Aorta (tissue), 5 donors: ENCODE results near the gene GATAD2A. TPM values are rescaled to one million over a fixed set of nuclear protein-coding genes. Genes with fewer than 3 reads are reported as not detected.

Source experiments
- ATAC-seq: fragments of 200-7000 bp; cut with Tn5 transposase; one replicate; pipeline ENCODE4 v1.9.1; 2022; ENCODE audit warnings: moderate library complexity; ENCODE audit not compliant: low FRiP score
- DNase-seq, 2 donors: peaks; one replicate each; pipeline ENCODE4 v3.0.0-alpha.2; 2020
- H3K27ac ChIP-seq, 2 donors: one replicate each; pipeline ENCODE4 v1.5.1; 2013; ENCODE audit warnings: low read length in 2 of 2, mild to moderate bottlenecking in 2 of 2, moderate library complexity in 2 of 2, control low read depth in 1 of 2, inconsistent platforms in 1 of 2, low read depth in 1 of 2
- H3K27me3 ChIP-seq, 2 donors: one replicate each; pipeline ENCODE4 v1.6.1; 2013; ENCODE audit warnings: control low read depth in 1 of 2, low read length in 1 of 2, mild to moderate bottlenecking in 1 of 2, moderate library complexity in 1 of 2; ENCODE audit not compliant: insufficient read depth in 2 of 2, control insufficient read depth in 1 of 2
- H3K36me3 ChIP-seq, 2 donors: one replicate each; pipeline ENCODE4 v1.6.1; 2013; ENCODE audit warnings: control low read depth in 1 of 2, low read length in 1 of 2, mild to moderate bottlenecking in 1 of 2; ENCODE audit not compliant: insufficient read depth in 2 of 2, control insufficient read depth in 1 of 2
- H3K4me1 ChIP-seq, 2 donors: one replicate each; pipeline ENCODE4 v1.6.1; 2013; ENCODE audit warnings: low read length in 2 of 2, control low read depth in 1 of 2, mild to moderate bottlenecking in 1 of 2, moderate library complexity in 1 of 2; ENCODE audit not compliant: insufficient read depth in 2 of 2, control insufficient read depth in 1 of 2
- H3K4me3 ChIP-seq, 2 donors: one replicate each; pipeline ENCODE4 v1.5.1; 2013; ENCODE audit warnings: low read length in 2 of 2, control low read depth in 1 of 2, mild to moderate bottlenecking in 1 of 2
- H3K9me3 ChIP-seq: one replicate; pipeline ENCODE4 v1.6.1; 2013; ENCODE audit warnings: mild to moderate bottlenecking, low read length; ENCODE audit not compliant: control insufficient read depth
- WGBS, 2 donors: extraction: QIAGEN DNeasy Blood & Tissue Kit; methylation state at CpG; one replicate each; pipeline ENCODE4 v1.1.7; 2013; 5-methylcytosine and 5-hydroxymethylcytosine counted together
- intact Hi-C, 2 donors: fragments of 100-400 bp; cut with DNase I; formaldehyde crosslinking; loops; one replicate each; pipeline versions ENCODE4 v1.14.2 to v1.15.0; 2022
- polyA plus RNA-seq, 2 donors: library from polyadenylated mRNA; stranded (reverse); fragments of 200-250 nt; gene quantifications; one replicate each; pipeline ENCODE4 v1.2.3, GENCODE V29; 2013
- total RNA-seq, 2 donors: library from RNA; stranded (reverse); fragmentation: NEBNext Ultra II Directional; extraction: Animal tissue kit (Norgen Biotek cat#: 25700); gene quantifications; one replicate each; pipeline ENCODE4 v1.2.1, GENCODE V29; 2021
- donor health status: healthy with polysubstance abuse.
- donor health status: Bipolar disorder and iron deficiency.
- donor health status: DM: no; HTN: no; CAD: no.
- donor health status: DM: no; HTN: no; CAD: no.
- donor health status: DM: yes; HTN: yes; CAD: no.

The GATAD2A gene
- total and polyA plus RNA-seq, 4 donors = 17.9 to 86.7 (median 50.7) TPM

DNA sequence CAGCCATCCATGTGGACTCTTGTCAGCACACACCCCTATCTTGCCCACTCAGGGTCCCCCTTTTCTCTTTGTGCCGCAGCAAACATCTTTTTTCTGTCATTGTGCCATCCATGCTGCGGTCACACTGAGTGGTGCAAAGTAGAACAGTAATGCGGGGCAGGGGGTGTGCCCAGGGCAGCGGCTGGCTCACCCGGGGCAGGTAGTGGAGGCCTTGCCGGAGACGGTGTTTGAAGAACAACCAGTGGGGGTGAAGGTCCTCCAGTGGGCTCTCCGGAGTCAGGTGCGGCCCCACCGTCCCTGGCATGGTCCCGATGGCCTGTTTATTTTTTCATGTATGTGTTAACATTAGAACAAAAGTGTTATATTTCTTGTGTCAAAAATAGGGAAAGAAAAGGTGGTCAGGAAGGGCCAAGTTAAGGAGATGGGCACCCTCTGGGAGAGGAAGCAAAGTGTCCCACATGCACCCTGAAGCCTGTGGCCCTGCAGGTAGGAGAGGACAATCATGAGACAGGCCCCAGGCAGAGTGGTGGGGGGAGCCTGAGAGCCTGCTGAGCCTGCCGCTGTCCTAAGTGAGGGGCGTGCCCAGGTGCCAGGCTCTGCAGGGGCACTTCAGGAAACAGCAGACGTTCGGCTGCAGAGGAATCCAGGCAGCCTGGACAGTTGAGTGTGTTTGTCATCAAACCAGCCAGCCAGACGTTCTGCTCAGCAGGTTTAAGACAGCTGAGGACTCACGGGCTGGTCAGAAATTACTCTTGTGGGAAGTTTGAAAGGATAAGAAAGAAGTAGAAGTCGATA, 97.5 kb downstream of the GATAD2A start:
- intact Hi-C loops = no loop called here
- ATAC-seq (no peak), DNase-seq (no peak)
- WGBS, 2 donors = 80 to 85% methylated on average over 18 of the region's 18 CpGs
- Histone ChIP-seq H3K27me3 (no peaks in the 10 kb centered on the region), H3K9me3 (no peaks in the 10 kb centered on the region), H3K27ac (no peak overlapping the region), H3K36me3 (peaks cover 0 to 10% of the 10 kb centered on the region in 2 donors), H3K4me1 (no peaks in the 10 kb centered on the region), H3K4me3 (no peak overlapping the region)

DNA sequence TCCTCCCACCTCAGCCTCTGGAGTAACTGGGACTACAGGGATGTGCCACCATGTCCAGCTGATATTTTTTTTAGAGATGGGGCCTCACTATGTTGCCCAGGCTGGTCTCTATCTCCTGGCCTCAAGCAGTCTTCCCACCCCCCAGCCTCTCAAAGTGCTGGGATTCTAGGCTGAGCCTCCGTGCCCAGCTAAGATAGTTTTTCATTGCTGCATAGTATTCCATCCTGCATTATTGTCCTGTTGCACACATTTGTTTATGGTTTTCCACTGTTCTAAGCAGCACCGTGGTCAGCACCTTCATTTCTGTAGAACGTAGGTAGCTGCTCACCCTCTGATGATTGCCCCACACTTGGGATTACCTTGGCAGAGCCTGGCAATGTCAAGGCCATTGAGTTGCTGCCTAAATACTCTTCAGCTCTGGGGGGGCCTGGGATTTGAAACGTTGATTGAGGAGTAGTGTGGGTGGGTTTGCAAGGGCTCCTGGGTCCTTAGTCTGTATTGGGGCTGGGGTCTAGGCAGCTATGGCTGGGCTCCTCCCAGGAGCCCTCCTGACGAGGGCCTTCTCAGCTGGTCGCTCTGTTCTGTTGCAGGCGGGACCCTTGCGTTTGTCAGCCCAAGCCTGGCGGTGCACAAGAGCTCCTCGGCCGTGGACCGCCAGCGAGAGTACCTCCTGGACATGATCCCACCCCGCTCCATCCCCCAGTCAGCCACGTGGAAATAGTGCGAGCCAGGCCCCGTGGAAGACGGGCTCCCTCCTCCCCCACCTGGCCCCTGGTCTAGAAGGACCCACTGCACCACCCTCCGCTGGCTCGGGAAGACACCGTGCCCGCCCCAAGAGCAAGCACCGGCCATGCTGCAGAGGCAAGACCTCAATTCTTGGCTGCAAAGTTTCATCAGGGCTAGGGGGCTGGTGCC, 99.5 kb downstream of the GATAD2A start:
- ATAC-seq = no peak
- 91 to 92% methylated on average over 23 of the region's 23 CpGs for WGBS, 2 donors
- intact Hi-C loops = no loop called here

DNA sequence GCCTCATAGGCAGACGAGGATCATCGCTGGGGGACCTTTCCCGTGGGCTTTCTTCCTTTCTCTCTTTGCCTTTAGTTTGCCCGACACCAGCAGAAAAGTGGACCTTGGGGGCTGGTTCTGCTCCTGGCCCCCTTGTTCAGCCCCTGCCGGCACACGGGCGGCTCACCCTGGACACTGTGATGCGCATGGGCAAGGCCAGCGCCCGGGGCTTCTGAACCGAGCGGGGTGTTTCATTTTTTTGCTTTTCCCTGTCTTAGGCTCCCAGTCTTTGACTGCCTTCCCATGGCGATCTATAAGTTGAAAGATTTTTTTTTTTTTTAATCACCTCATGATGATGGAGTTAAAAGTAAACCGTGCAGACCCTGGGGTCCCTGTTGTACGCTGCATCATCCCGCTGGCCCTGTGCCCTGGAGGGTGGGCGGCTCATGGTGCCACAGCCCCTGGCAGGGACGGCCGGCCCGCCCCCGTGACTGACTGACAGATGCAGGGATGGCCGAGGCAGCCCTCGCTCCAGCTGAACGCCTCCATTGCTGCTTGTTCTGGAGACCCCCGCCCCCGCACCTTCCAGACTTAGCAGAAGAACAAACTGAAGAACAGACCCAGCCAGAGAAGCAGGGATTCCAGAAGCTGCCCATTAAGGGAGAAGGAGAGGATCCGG, 100.3 kb downstream of the GATAD2A start:
- H3K27me3 ChIP-seq = no peaks in the 10 kb centered on the region
- ATAC-seq (no peak), DNase-seq (no peak)
- no peaks in the 10 kb centered on the region for H3K4me1 ChIP-seq
- 77 to 78% methylated on average over 27 of the region's 27 CpGs for WGBS, 2 donors
- H3K27ac ChIP-seq = no peak overlapping the region
- H3K4me3 ChIP-seq = no peak overlapping the region
- H3K36me3 ChIP-seq = peaks cover 0 to 5% of the 10 kb centered on the region in 2 donors
- no peaks in the 10 kb centered on the region for H3K9me3 ChIP-seq
- intact Hi-C loops = no loop called here

More for the DNA sequence above, 99.5 kb downstream of the GATAD2A start:
- Histone ChIP-seq H3K4me3 (no peak overlapping the region), H3K36me3 (peaks cover 0 to 6% of the 10 kb centered on the region in 2 donors), H3K27me3 (no peaks in the 10 kb centered on the region), H3K4me1 (no peaks in the 10 kb centered on the region), H3K27ac (no peak overlapping the region), H3K9me3 (no peaks in the 10 kb centered on the region)
- no peak for DNase-seq

DNA sequence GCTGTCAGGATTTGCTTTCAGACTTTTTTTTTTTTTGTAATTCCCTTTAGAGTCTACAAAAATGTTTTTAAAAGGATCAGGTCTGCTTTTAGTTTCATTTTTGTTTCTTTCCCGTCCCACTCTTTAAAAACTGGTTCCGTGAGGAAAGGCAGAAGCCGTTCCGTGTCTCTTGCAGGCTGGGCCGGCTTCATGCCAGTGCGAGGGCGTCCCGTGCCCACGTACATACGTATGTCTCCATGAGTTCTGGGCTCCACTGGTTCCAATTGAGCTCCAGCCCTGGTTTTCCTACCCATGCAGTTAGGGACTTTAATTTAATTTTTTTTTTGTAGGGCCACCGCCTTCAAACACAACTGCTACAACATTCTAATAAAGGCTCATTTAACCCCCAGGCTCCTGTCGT, 101.1 kb downstream of the GATAD2A start:
- H3K9me3 ChIP-seq = no peaks in the 10 kb centered on the region
- no peaks in the 10 kb centered on the region for H3K27me3 ChIP-seq
- no peak overlapping the region for H3K4me3 ChIP-seq
- WGBS, 2 donors = 15 to 38% methylated on average over 12 of the region's 12 CpGs
- no peak overlapping the region for H3K27ac ChIP-seq
- intact Hi-C loops = no loop called here
- H3K4me1 ChIP-seq = no peaks in the 10 kb centered on the region
- ATAC-seq = no peak
- H3K36me3 ChIP-seq = peaks cover 0 to 3% of the 10 kb centered on the region in 2 donors
- DNase-seq = no peak

DNA sequence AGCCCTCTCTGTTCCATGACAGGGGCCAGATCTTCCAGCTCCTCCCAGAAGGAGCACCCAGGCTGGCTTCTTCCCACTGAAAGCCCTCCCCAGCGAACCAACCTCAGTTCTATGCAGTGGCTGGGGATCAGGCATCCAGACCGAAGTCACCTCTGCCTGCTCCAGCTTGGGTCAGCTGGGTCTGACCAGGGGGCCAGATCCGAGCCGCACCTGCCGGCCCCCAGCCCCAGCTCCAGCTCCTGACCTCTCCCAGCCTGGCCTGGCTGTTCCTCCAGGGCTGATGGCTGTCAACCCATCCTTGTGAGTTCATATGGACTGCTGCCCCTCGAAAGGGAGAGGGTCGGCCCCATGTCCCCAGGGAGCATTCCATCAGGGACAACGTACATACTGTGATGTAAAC, 101.9 kb downstream of the GATAD2A start:
- ATAC-seq (no peak), DNase-seq (no peak)
- H3K9me3 ChIP-seq = no peaks in the 10 kb centered on the region
- 73 to 74% methylated on average over 8 of the region's 8 CpGs for WGBS, 2 donors
- intact Hi-C loops = no loop called here
- peaks cover 0 to under 1% of the 10 kb centered on the region in 2 donors for H3K36me3 ChIP-seq
- no peaks in the 10 kb centered on the region for H3K4me1 ChIP-seq
- H3K4me3 ChIP-seq = no peak overlapping the region
- H3K27me3 ChIP-seq = no peaks in the 10 kb centered on the region
- no peak overlapping the region for H3K27ac ChIP-seq

DNA sequence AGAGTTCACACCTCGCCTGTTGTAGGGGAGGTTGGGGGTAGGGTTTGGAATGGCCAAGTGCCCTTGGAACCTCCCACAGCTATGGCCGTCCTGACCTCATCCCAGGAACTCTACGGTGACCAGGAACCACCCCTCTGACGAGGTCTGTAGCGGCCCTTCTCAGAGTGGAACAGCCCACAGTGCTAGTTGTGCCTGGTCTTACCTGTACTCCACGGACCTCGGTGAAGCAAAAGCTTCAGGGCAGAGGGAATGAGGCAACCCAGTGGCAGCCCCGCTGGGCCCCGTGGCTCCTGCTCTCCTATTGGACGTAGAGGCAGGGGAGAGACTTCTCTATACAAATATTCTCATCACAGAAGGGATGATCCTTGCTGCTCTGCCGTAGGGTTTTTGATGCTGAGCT, 102.7 kb downstream of the GATAD2A start:
- H3K36me3 ChIP-seq = no peaks in the 10 kb centered on the region
- H3K4me3 ChIP-seq = no peak overlapping the region
- ATAC-seq (no peak), DNase-seq (no peak)
- H3K27ac ChIP-seq = no peak overlapping the region
- H3K9me3 ChIP-seq = no peaks in the 10 kb centered on the region
- no peaks in the 10 kb centered on the region for H3K27me3 ChIP-seq
- H3K4me1 ChIP-seq = no peaks in the 10 kb centered on the region
- intact Hi-C loops = no loop called here
- WGBS, 2 donors = 78 to 82% methylated on average over 11 of the region's 11 CpGs

DNA sequence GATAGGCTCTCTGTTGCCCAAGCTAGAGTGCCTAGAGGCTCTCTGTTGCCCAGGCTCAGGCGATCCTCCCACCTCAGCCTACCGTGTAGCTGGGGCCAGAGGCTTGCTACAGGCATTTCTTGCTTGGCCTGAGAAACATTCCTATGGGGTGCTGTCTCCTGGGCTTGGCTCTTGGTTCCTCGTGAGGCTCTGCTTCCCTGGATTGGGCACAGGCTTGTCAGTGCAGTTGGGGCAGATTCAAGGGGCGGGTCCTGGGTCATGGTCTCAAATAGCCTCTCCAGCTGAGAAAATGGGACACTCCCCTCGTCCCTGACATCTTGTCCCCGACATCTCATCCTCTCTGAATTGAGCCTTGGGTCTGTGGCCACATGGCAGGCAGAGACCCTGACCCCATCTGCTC, 105.0 kb downstream of the GATAD2A start:
- H3K4me1 ChIP-seq = no peaks in the 10 kb centered on the region
- no peaks in the 10 kb centered on the region for H3K27me3 ChIP-seq
- WGBS, 2 donors = 28% methylated on average over 6 of the region's 6 CpGs
- no peak overlapping the region for H3K27ac ChIP-seq
- ATAC-seq = no peak
- H3K9me3 ChIP-seq = no peaks in the 10 kb centered on the region
- intact Hi-C loops = no loop called here
- no peaks in the 10 kb centered on the region for H3K36me3 ChIP-seq
- no peak for DNase-seq
- no peak overlapping the region for H3K4me3 ChIP-seq

DNA sequence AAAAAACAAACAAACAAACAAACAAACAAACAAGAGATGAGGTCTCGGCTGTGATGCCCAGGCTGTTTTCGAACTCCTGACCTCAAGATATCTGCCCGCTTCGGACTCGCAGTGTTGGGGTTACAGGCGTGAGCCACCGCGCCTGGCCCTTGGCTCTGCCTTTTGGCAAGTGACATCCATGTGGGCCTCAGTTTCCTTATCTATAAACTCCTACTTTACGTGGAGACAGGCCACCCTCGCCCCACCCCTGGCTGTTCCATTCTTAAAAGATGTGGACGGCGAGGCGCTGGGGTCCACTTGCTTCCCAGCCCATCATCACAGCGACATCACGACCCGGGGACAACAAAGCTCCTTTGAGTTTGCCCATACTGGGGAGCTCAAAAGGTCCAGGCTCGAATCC, 108.2 kb downstream of the GATAD2A start:
- Histone ChIP-seq H3K36me3 (no peaks in the 10 kb centered on the region), H3K27ac (no peak overlapping the region), H3K4me3 (no peak overlapping the region), H3K27me3 (no peaks in the 10 kb centered on the region), H3K9me3 (no peaks in the 10 kb centered on the region), H3K4me1 (no peaks in the 10 kb centered on the region)
- intact Hi-C loops = no loop called here
- ATAC-seq (no peak), DNase-seq (no peak)
- WGBS, 2 donors = 72 to 78% methylated on average over 17 of the region's 17 CpGs
